Sigmoid colon (tissue), 7 donors: ENCODE measurements around the gene HSFX3. TPM values are rescaled to one million over a fixed set of nuclear protein-coding genes. Genes with fewer than 3 reads are reported as not detected.
A peak's percentile ranks its signal among the peaks of the same experiment; 100 is the strongest.
"Not testable (repeated sequence)": the region's sequence is repeated elsewhere in the genome, so short reads cannot be mapped to it uniquely, and the experiment has no call there.

Source experiments
- DNase-seq: peaks from one replicate; pipeline ENCODE4 v3.0.0-alpha.2; 2019
- H3K27ac ChIP-seq, 4 donors: fragments of 200-600 bp; sonication (generic); one replicate each; pipeline ENCODE4 v1.5.1; 2016 to 2019; ENCODE audit warnings: mild to moderate bottlenecking in 1 of 4
- H3K27me3 ChIP-seq, 3 donors: fragments of 200-600 bp; sonication (generic); one replicate each; pipeline ENCODE4 v1.5.1; 2019; ENCODE audit warnings: mild to moderate bottlenecking in 1 of 3
- H3K36me3 ChIP-seq, 4 donors: fragments of 200-600 bp; sonication (generic); one replicate each; pipeline ENCODE4 v1.5.1; 2016 to 2019
- H3K4me1 ChIP-seq, 4 donors: fragments of 200-600 bp; sonication (generic); one replicate each; pipeline ENCODE4 v1.5.1; 2017 to 2019
- H3K4me3 ChIP-seq, 4 donors: fragments of 200-600 bp; sonication (generic); one replicate each; pipeline ENCODE4 v1.5.1; 2017 to 2019; ENCODE audit warnings: mild to moderate bottlenecking in 2 of 4, moderate library complexity in 1 of 4
- H3K9me3 ChIP-seq, 4 donors: fragments of 200-600 bp in 3 of 4; sonication (generic) in 3 of 4; one replicate each; pipeline versions ENCODE4 v1.5.1 to v1.6.1; 2013 to 2019
- EP300 ChIP-seq, 4 donors: sonication (generic); formaldehyde crosslinking; IDR thresholded peaks; one replicate each; pipeline ENCODE4 v1.6.1; 2017; ENCODE audit warnings: antibody characterized with exemption in 4 of 4
- POLR2A ChIP-seq, 2 donors: fragments of 450-650 bp; IDR thresholded peaks; one replicate each; pipeline ENCODE4 v1.6.1; 2016; ENCODE audit warnings: antibody characterized with exemption in 2 of 2, mild to moderate bottlenecking in 2 of 2, moderate library complexity in 2 of 2
- POLR2AphosphoS5 ChIP-seq, 4 donors: sonication (generic); formaldehyde crosslinking; IDR thresholded peaks; one replicate each; pipeline ENCODE4 v1.6.1; 2017; ENCODE audit warnings: antibody characterized with exemption in 4 of 4
- WGBS, 2 donors: extraction: QIAGEN DNeasy Blood & Tissue Kit; methylation state at CpG; one replicate each; pipeline ENCODE4 v1.1.7; 2013; 5-methylcytosine and 5-hydroxymethylcytosine counted together
- intact Hi-C: fragments of 100-400 bp; cut with DNase I; formaldehyde crosslinking; loops from one replicate; pipeline ENCODE4 v1.15.1; 2023
- polyA plus RNA-seq, 3 donors: library from polyadenylated mRNA; stranded (reverse); fragments of 200-250 nt; gene quantifications; one replicate each; pipeline ENCODE4 v1.2.3, GENCODE V29; 2013
- total RNA-seq, 4 donors: library from RNA; depleted of rRNA; stranded (reverse); fragments of >200 nt; gene quantifications; one replicate each; pipeline ENCODE4 v1.1.0, GENCODE V29; 2016
- TF ChIP-seq, protein P1 (sequence below), 4 experiments: fragments of 450-650 bp in 3 of 4; fragments of 200-600 bp in 1 of 4; IDR thresholded peaks; one replicate each; pipeline ENCODE4 v1.5.1; 2016 to 2019; ENCODE audit warnings: antibody characterized with exemption in 4 of 4, mild to moderate bottlenecking in 3 of 4, moderate library complexity in 2 of 4
- donor health status: healthy with polysubstance abuse.
- donor health status: Bipolar disorder and iron deficiency.
- donor health status: healthy.

The HSFX3 gene
- total and polyA plus RNA-seq, 7 donors = not detected

DNA sequence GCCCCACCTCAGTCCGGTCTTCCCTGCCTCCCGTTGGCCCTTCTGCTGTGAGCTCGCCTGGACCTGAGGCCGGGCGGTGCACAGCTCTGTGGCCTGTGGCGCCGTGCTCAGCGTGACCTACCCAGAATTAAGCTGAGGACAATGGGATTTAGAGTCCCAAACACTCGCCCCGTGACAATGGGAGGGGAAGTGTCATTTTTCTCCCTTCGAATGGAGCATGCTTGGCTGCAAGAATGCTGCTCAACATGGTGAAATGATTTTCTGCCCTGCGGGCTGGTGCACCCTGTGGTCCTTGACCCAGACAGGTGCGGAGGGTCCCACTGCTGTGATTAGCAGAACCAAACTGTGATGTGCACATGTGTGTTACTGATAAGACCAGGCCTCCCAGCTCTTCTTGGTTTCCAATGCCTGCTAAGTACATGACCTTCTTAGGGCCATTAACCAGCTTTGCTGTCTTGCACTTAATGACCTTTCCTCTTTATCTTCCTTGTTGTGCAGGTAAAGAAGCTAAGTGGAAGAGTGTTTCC is 8.1 kb downstream of the HSFX3 start:
- Histone ChIP-seq H3K4me1 (peaks cover 0 to 8% (median 7%) of the 10 kb centered on the region in 4 donors), H3K4me3 (peak overlapping the region; percentile 44 to 64 (median 59)), H3K27me3 (no peaks in the 10 kb centered on the region), H3K27ac (peak overlapping the region; percentile 87 to 89 (median 88)), H3K9me3 (no peaks in the 10 kb centered on the region), H3K36me3 (no peaks in the 10 kb centered on the region)
- DNase-seq = no peak
- no peak for TF ChIP-seq POLR2A (IDR thresholded peaks at IDR 0.05)
- no peak for TF ChIP-seq EP300 (IDR thresholded peaks at IDR 0.05)
- no peak for TF ChIP-seq POLR2AphosphoS5 (IDR thresholded peaks at IDR 0.05)
- TF ChIP-seq, protein P1, sequence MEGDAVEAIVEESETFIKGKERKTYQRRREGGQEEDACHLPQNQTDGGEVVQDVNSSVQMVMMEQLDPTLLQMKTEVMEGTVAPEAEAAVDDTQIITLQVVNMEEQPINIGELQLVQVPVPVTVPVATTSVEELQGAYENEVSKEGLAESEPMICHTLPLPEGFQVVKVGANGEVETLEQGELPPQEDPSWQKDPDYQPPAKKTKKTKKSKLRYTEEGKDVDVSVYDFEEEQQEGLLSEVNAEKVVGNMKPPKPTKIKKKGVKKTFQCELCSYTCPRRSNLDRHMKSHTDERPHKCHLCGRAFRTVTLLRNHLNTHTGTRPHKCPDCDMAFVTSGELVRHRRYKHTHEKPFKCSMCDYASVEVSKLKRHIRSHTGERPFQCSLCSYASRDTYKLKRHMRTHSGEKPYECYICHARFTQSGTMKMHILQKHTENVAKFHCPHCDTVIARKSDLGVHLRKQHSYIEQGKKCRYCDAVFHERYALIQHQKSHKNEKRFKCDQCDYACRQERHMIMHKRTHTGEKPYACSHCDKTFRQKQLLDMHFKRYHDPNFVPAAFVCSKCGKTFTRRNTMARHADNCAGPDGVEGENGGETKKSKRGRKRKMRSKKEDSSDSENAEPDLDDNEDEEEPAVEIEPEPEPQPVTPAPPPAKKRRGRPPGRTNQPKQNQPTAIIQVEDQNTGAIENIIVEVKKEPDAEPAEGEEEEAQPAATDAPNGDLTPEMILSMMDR (IDR thresholded peaks at IDR 0.05) = no peak
- intact Hi-C loops = loop anchor here (2.0 to 10.0 kb wide), 4 partner anchors 37 to 1627 kb away; partner anchors contain the start of genes FMR1, IDS and MAMLD1
- 2 to 6% methylated on average over 13 of the region's 13 CpGs for WGBS, 2 donors

DNA sequence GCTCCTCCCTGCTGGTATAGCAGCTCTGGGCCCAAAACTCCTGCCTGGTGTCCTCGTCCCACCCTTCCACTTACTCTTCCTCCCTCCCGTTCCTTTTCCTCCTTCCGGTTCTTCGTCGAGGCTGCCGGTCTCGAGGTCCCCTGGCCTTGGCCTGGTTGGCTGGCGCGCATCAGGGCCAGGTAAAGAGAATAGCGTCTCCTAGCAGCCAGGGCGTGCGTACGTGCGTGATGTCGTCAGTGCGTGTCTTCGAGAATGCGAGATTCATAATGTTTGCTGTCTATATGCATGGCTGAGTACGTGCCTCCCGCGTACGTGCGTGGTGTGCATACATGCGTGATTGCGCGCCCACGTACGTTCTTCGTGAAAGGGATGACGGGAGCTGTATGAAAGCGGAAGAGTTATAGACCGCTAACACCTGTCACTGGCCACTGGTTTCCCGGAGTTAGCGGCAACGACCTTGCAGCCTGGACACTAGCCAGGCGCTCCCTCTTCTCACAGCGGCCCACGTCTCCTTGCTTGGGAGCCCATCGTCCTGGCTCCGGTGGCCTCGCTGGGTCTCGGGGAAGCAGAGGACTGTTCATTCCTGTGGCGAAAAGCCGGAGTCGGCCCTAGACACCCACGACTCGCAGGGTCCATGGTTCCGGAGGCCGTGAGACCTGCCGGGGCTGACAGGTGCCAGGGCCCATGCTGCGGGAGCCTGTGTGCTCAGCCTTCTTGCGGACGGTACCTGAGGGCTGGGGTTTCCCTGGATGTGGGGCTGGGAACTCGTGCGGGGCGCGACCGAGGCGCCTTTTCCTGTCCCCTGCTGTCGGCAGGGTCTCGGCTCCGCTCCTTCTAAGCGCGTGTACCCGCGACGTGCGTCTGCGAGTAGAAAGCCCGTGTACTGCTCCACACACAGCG is 8.9 kb downstream of the HSFX3 start, which contains the start of gene EOLA1:
EOLA1 (plus strand) TSS at position 392 of the 900 bp plus-strand sequence. CDS start 4,619 bp downstream, outside the sequence.
- intact Hi-C loops = loop anchor here (2.0 to 10.0 kb wide), 4 partner anchors 36 to 1626 kb away; partner anchors contain the start of genes FMR1, IDS and MAMLD1
- TF ChIP-seq EP300 (IDR thresholded peaks at IDR 0.05) = peak; percentile 70 to 97 (median 91)
- TF ChIP-seq, protein P1 (IDR thresholded peaks at IDR 0.05) = no peak
- peak; percentile 51 to 81 (median 68) for TF ChIP-seq POLR2AphosphoS5 (IDR thresholded peaks at IDR 0.05)
- peak in 1 of 2 donors; percentile 40 for TF ChIP-seq POLR2A (IDR thresholded peaks at IDR 0.05)
- Histone ChIP-seq H3K4me1 (peaks cover 0 to 8% (median 7%) of the 10 kb centered on the region in 4 donors), H3K9me3 (no peaks in the 10 kb centered on the region), H3K27me3 (no peaks in the 10 kb centered on the region), H3K36me3 (no peaks in the 10 kb centered on the region), H3K27ac (peak within 1 kb of the TSS; percentile 87 to 89 (median 88)), H3K4me3 (peak within 1 kb of the TSS; percentile 44 to 64 (median 59))
- peak; percentile 94 for DNase-seq
- 0% methylated on average over 71 of the region's 71 CpGs for WGBS, 2 donors

DNA sequence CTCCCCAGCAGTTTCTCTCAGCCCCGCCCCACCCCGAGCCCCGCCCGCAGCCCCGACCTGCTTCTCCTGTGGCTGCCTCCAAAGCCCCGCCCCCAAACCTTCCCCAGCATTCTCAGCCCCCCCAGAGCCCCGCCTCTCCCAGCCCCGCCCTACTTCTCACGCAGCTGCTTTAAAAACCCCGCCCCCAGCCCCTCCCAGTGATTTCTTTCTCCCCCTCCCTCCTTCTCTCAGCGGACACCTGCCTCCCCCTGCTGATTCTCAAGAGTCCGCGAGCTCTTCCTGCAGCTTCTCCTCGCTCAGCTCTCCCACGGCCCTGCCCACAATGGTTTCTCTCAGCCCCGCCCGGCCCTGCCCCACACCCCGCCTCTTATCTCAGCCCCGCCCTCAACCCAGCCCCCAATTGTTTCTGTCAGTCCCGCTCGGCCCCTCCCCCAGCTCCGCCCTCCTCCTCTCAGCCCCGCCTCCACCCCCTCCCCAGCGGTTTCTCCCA is 9.5 kb downstream of the HSFX3 start:
- H3K4me1 ChIP-seq = peaks cover 0 to 8% (median 7%) of the 10 kb centered on the region in 4 donors
- peak; percentile 97 for DNase-seq
- TF ChIP-seq, protein P1 (IDR thresholded peaks at IDR 0.05) = no peak
- TF ChIP-seq POLR2A (IDR thresholded peaks at IDR 0.05) (no peak), POLR2AphosphoS5 (IDR thresholded peaks at IDR 0.05) (no peak), EP300 (IDR thresholded peaks at IDR 0.05) (no peak)
- 1 to 3% methylated on average over 24 of the region's 24 CpGs for WGBS, 2 donors
- H3K4me3 ChIP-seq = peak overlapping the region; percentile 44 to 64 (median 59)
- no peaks in the 10 kb centered on the region for H3K36me3 ChIP-seq
- no peaks in the 10 kb centered on the region for H3K9me3 ChIP-seq
- H3K27ac ChIP-seq = peak overlapping the region; percentile 87 to 89 (median 88)
- H3K27me3 ChIP-seq = no peaks in the 10 kb centered on the region
- intact Hi-C loops = loop anchor here (2.0 to 10.0 kb wide), 4 partner anchors 35 to 1625 kb away; partner anchors contain the start of genes FMR1, IDS and MAMLD1

DNA sequence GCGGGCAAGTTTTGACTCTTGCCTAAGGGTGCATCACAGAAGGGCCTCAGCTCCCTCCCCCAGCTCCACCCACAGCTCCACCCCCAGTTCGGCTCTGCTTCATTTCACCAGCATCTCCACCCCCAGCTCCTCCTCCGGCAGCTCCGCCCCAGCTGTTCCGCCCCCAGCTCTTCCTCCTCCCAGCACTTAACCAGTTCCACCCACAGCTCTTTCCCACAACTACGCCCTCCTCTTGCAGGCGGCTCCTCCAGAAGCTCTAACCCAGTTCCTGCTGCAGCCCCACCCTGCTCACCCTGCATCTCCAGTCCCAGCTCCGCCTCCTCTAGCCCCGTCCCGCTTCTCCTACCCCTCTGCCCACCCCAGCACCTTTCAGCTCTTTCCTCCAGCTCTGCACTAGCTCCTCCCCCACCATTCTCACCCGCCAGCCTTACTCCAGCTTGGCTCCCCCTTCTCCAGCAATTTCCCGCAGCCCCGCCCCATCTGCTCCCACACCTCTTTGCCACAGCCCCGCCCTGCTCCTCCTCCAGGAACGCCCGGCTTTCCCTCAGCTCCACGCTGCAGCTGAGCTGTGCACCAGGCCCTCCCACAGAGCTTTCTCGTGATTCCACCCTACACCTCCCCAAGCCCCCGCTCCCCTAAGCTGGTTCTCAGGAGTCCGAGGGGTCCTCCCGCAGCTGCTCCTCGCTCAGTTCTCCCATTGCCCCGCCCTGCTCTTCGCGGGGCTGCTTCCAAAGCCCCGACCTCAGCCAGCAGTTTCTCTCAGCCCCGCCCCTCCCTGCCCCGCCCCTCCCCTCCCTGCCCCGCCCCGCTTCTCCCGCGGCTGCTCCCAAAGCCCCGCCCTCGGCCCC is 10.2 kb downstream of the HSFX3 start:
- DNase-seq = peak; percentile 96
- TF ChIP-seq POLR2AphosphoS5 (IDR thresholded peaks at IDR 0.05) (peak in 1 of 4 donors; percentile 31), POLR2A (IDR thresholded peaks at IDR 0.05) (no peak), EP300 (IDR thresholded peaks at IDR 0.05) (no peak)
- TF ChIP-seq, protein P1 (IDR thresholded peaks at IDR 0.05) = no peak
- WGBS, 2 donors = 1 to 2% methylated on average over 32 to 33 of the region's 34 CpGs

DNA sequence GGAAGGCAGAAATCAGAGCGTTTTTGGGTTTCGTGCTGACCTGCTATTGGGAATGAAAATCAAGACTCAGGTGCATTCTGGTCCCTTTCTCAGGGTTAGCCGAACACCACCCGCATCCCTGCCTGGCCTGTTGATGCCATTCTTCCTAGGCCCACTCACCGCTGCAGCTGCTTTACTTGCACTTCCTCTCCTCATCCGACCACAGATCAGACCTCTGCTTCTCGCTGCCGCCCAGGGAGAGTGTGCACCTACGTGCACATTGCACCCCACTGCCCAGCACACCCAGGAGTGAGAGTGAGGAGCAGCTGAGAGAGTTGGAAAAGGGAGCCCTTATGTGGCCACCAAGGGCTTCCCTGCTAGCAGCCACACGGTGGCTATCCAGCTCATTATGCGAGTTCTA is 12.2 kb downstream of the HSFX3 start:
- DNase-seq, intact Hi-C loops, H3K4me1 ChIP-seq, H3K36me3 ChIP-seq, H3K9me3 ChIP-seq, H3K4me3 ChIP-seq, H3K27me3 ChIP-seq, H3K27ac ChIP-seq: not testable (repeated sequence)
- 86 to 91% methylated on average over 8 of the region's 11 CpGs for WGBS, 2 donors

More for the DNA sequence above, 10.2 kb downstream of the HSFX3 start:
- intact Hi-C loops = loop anchor here (2.0 to 10.0 kb wide), 4 partner anchors 35 to 1625 kb away; partner anchors contain the start of genes FMR1, IDS and MAMLD1
- Histone ChIP-seq H3K27ac (peak overlapping the region; percentile 87 to 89 (median 88)), H3K27me3 (no peaks in the 10 kb centered on the region), H3K36me3 (no peaks in the 10 kb centered on the region), H3K4me3 (peak overlapping the region; percentile 33 to 64 (median 59)), H3K4me1 (peaks cover 0 to 8% (median 7%) of the 10 kb centered on the region in 4 donors), H3K9me3 (no peaks in the 10 kb centered on the region)

DNA sequence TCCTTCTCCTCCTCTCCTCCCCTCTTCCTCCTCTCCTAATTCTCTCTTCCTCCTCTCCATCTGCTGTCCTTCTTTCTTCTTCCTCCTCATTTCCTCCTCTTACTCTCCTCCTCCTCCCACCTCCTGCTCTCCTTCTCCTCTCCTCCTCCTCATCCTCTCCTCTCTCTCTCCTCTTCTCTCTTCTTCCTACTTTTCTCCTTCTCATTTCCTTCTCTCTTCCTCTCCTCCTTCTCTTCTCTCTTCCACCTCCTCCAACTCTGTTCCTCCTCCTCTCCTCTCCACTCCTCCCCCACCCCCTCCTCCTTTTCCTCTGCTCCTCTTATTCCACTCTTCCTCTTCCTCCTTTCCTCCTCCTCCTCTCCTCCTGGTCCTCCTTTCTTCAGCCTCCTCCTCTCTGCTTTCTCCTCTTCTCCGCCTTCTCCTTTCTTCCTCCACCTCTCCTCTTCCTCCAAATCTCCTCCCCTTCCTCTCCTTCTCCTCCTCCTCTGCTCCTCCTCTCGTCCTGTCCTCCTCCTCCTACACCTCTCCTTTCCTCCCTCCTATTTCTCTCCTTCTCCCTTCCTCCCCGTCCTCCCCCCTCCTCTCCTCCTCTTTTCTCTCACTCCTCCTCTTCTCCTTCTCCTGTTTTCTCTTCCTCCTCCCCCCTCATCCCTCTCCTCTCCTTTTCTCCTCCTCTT is 14.7 kb downstream of the HSFX3 start:
- H3K4me1 ChIP-seq, H3K36me3 ChIP-seq, H3K27me3 ChIP-seq, H3K27ac ChIP-seq, H3K9me3 ChIP-seq, H3K4me3 ChIP-seq, intact Hi-C loops, DNase-seq: not testable (repeated sequence)
- 80 to 93% methylated on average over 3 of the region's 3 CpGs for WGBS, 2 donors
